ENCODE measurements around the gene MCOLN2. TPM values are rescaled to one million over a fixed set of nuclear protein-coding genes. Genes with fewer than 3 reads are reported as not detected.

The MCOLN2 gene
- total RNA-seq, 1 donor = 1.8 TPM

DNA sequence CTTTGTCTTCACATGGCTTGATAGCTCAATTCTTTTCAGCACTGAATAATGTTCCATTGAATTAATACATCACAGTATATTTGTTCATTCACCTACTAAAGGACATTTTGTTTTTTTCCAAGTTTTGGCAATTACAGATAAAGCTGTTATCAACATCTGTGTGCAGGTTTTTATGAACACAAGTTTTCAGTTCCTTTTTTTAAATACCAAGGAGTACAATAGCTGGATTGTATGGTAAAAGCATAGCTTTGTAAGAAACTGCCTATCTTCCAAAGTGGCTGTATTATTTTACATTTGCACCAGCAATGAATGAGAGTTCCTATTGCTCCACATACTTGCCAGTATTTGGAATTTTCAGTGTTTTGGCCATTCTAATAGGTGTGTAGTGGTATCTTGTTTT, 4.8 kb upstream of the MCOLN2 start:
- no peaks in the 10 kb centered on the region for H4K20me1 ChIP-seq (ENCODE audit: insufficient read depth, low read length)
- H2AFZ ChIP-seq (ENCODE audit: low read length) = no peak overlapping the region
- H3K4me1 ChIP-seq (ENCODE audit: insufficient read depth, low read length) = peaks cover 5% of the 10 kb centered on the region
- no peak overlapping the region for H3K4me2 ChIP-seq (ENCODE audit: insufficient read depth, low read length)
- DNase-seq (ENCODE audit: insufficient read length, low spot score, missing footprints) = no peak
- H3K4me3 ChIP-seq (ENCODE audit: insufficient read depth, low read length) = no peak overlapping the region
- H3K27ac ChIP-seq (ENCODE audit: low read depth, low read length) = no peak overlapping the region
- TF ChIP-seq, protein P1, sequence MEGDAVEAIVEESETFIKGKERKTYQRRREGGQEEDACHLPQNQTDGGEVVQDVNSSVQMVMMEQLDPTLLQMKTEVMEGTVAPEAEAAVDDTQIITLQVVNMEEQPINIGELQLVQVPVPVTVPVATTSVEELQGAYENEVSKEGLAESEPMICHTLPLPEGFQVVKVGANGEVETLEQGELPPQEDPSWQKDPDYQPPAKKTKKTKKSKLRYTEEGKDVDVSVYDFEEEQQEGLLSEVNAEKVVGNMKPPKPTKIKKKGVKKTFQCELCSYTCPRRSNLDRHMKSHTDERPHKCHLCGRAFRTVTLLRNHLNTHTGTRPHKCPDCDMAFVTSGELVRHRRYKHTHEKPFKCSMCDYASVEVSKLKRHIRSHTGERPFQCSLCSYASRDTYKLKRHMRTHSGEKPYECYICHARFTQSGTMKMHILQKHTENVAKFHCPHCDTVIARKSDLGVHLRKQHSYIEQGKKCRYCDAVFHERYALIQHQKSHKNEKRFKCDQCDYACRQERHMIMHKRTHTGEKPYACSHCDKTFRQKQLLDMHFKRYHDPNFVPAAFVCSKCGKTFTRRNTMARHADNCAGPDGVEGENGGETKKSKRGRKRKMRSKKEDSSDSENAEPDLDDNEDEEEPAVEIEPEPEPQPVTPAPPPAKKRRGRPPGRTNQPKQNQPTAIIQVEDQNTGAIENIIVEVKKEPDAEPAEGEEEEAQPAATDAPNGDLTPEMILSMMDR (IDR thresholded peaks at IDR 0.05; ENCODE audit: extremely low read depth, low read depth, low read length) = no peak
- H3K9me3 ChIP-seq (ENCODE audit: low read depth, low read length) = no peaks in the 10 kb centered on the region
- H3K36me3 ChIP-seq (ENCODE audit: insufficient read depth, low read length) = no peaks in the 10 kb centered on the region
- H3K27me3 ChIP-seq (ENCODE audit: insufficient read depth, low read length) = peaks cover 69% of the 10 kb centered on the region
- H3K79me2 ChIP-seq (ENCODE audit: insufficient read depth, low read length) = no peaks in the 10 kb centered on the region

DNA sequence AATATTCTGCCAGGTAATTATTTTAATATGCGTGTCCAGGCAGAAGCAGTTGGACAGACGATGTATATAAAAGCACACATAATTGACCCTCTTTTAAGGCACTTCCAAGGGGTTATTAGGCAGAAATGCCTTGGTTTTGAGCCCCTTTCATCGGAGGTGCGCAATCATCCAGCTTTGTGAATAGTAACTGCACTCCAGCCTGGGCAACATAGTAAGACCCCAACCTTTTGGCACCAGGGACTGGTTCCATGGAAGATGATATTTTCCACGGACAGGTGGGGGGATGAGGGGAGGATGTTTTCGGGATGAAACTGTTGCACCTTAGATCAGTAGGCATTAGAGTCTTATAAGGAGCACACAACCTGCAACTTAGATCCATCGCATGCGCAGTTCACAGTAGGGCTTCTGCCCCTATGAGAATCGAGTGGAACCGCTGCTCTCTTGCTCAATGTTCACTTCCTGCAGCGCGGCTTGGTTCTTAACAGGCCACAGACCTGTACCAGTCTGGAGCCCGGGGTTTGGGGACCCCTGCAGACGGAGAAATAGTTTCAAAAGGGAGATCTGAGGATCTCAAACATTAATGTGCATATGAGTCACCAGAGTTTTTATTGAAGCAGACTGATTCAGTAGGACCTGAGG, 1.8 kb upstream of the MCOLN2 start:
- Histone ChIP-seq H3K27ac (ENCODE audit: low read depth, low read length) (no peak overlapping the region), H3K4me3 (ENCODE audit: insufficient read depth, low read length) (peak overlapping the region; percentile 69), H3K4me2 (ENCODE audit: insufficient read depth, low read length) (peak overlapping the region; percentile 81), H3K36me3 (ENCODE audit: insufficient read depth, low read length) (no peaks in the 10 kb centered on the region), H3K9me3 (ENCODE audit: low read depth, low read length) (no peaks in the 10 kb centered on the region), H3K4me1 (ENCODE audit: insufficient read depth, low read length) (peaks cover 5% of the 10 kb centered on the region), H4K20me1 (ENCODE audit: insufficient read depth, low read length) (no peaks in the 10 kb centered on the region), H2AFZ (ENCODE audit: low read length) (peak overlapping the region; percentile 76), H3K79me2 (ENCODE audit: insufficient read depth, low read length) (no peaks in the 10 kb centered on the region), H3K27me3 (ENCODE audit: insufficient read depth, low read length) (peaks cover 80% of the 10 kb centered on the region)
- peak; percentile 47 for DNase-seq (ENCODE audit: insufficient read length, low spot score, missing footprints)
- TF ChIP-seq, protein P1 (IDR thresholded peaks at IDR 0.05; ENCODE audit: extremely low read depth, low read depth, low read length) = no peak

GRCh38 chr1:84997667-84998600, 1.0 kb upstream of the MCOLN2 start:
- no peaks in the 10 kb centered on the region for H4K20me1 ChIP-seq (ENCODE audit: insufficient read depth, low read length)
- H3K36me3 ChIP-seq (ENCODE audit: insufficient read depth, low read length) = no peaks in the 10 kb centered on the region
- peaks cover 72% of the 10 kb centered on the region for H3K27me3 ChIP-seq (ENCODE audit: insufficient read depth, low read length)
- H3K27ac ChIP-seq (ENCODE audit: low read depth, low read length) = no peak overlapping the region
- no peaks in the 10 kb centered on the region for H3K79me2 ChIP-seq (ENCODE audit: insufficient read depth, low read length)
- DNase-seq (ENCODE audit: insufficient read length, low spot score, missing footprints) = peak; percentile 90
- TF ChIP-seq, protein P1 (IDR thresholded peaks at IDR 0.05; ENCODE audit: extremely low read depth, low read depth, low read length) = no peak
- peak overlapping the region; percentile 81 for H3K4me2 ChIP-seq (ENCODE audit: insufficient read depth, low read length)
- peak overlapping the region; percentile 76 for H2AFZ ChIP-seq (ENCODE audit: low read length)
- peak overlapping the region; percentile 69 for H3K4me3 ChIP-seq (ENCODE audit: insufficient read depth, low read length)
- no peaks in the 10 kb centered on the region for H3K9me3 ChIP-seq (ENCODE audit: low read depth, low read length)
- peaks cover 5% of the 10 kb centered on the region for H3K4me1 ChIP-seq (ENCODE audit: insufficient read depth, low read length)

Measured in osteoblast (primary cell).